Erythroblast (primary cell): ENCODE data around the gene HSD11B1L.
A peak's percentile ranks its signal among the peaks of the same experiment; 100 is the strongest.

Experiments
- DNase-seq, 2 experiments: peaks; one replicate each; lab custom pipeline; 2025; lab: John Stamatoyannopoulos, UW
- GATA1 ChIP-seq: IDR thresholded peaks from 2 replicates; pipeline ENCODE4 v1.6.1; 2011; ENCODE audit warnings: low read depth, mild to moderate bottlenecking, control low read depth, low read length, moderate library complexity
- POLR2A ChIP-seq: IDR thresholded peaks from 2 replicates; pipeline ENCODE4 v1.6.1; 2011; ENCODE audit warnings: mild to moderate bottlenecking, low read length

The HSD11B1L gene

GRCh38 chr19:5676105-5676771 lies 4.6 kb upstream of the HSD11B1L start:
- TF ChIP-seq GATA1 (no peak), POLR2A (no peak)
- no peak for DNase-seq

- no peak for TF ChIP-seq POLR2A
- TF ChIP-seq GATA1, result no peak
- DNase-seq, result no peak
These were observed 4.1 kb upstream of the HSD11B1L start for GRCh38 chr19:5676772-5677105.

- TF ChIP-seq POLR2A (no peak), GATA1 (no peak)
- DNase-seq, result no peak
These were observed 3.7 kb upstream of the HSD11B1L start for GRCh38 chr19:5677136-5677535.

GRCh38 chr19:5677580-5677979 lies 3.2 kb upstream of the HSD11B1L start:
- TF ChIP-seq GATA1 (no peak), POLR2A (no peak)
- DNase-seq, result no peak

- TF ChIP-seq POLR2A, result no peak
- no peak for TF ChIP-seq GATA1
- DNase-seq, result no peak
These were observed 2.6 kb upstream of the HSD11B1L start for GRCh38 chr19:5678071-5678718.

GRCh38 chr19:5679289-5680083 lies 1.3 kb upstream of the HSD11B1L start:
- peak in 1 of 2 experiments; percentile 63 for DNase-seq
- no peak for TF ChIP-seq GATA1
- TF ChIP-seq POLR2A, result no peak

- peak; percentile 69 for TF ChIP-seq POLR2A
- no peak for TF ChIP-seq GATA1
- DNase-seq, result no peak
These were observed 767 bp upstream of the HSD11B1L start for GRCh38 chr19:5680084-5680436.

GRCh38 chr19:5681391-5682106 lies 722 bp downstream of the HSD11B1L start:
- TF ChIP-seq POLR2A (no peak), GATA1 (no peak)
- DNase-seq, result no peak

- no peak for DNase-seq
- TF ChIP-seq POLR2A (no peak), GATA1 (no peak)
These were observed 1.3 kb downstream of the HSD11B1L start for GRCh38 chr19:5682107-5682482.

- TF ChIP-seq GATA1 (no peak), POLR2A (no peak)
- DNase-seq, result no peak
These were observed 2.5 kb downstream of the HSD11B1L start for GRCh38 chr19:5683177-5683886.

GRCh38 chr19:5684694-5685430 lies 4.0 kb downstream of the HSD11B1L start:
- TF ChIP-seq GATA1, result no peak
- TF ChIP-seq POLR2A, result no peak
- DNase-seq, result no peak

- no peak for TF ChIP-seq POLR2A
- DNase-seq, result no peak
These were observed 5.5 kb downstream of the HSD11B1L start for GRCh38 chr19:5686326-5686646.

GRCh38 chr19:5686647-5687359 lies 6.0 kb downstream of the HSD11B1L start:
- TF ChIP-seq POLR2A (peak; percentile 34), GATA1 (no peak)
- peak; percentile 95 to 98 for DNase-seq
